HCT116 (cell line): ENCODE data around the gene GANC. TPM values are rescaled to one million over a fixed set of nuclear protein-coding genes. Genes with fewer than 3 reads are reported as not detected.
"Not testable (repeated sequence)": the region's sequence is repeated elsewhere in the genome, so short reads cannot be mapped to it uniquely, and the experiment has no call there.

Experiments used
- ATAC-seq: fragments of 200-7000 bp; cut with Tn5 transposase; 2 replicates; pipeline ENCODE4 v1.9.1; 2020; ENCODE audit warnings: mild to moderate bottlenecking, moderate library complexity
- BruUV-seq: library from RNA; stranded (reverse); fragments of 400-500 nt; replicated peaks from 2 replicates; lab custom pipeline; 2021; lab: Mats Ljungman, UMichigan
- CTCF ChIA-PET: fragments of 300-600 bp; sonication (Branson Sonifier 250); formaldehyde crosslinking; loops from one replicate; lab custom pipeline; 2021; ENCODE audit warnings: antibody characterized with exemption; lab: Charles Lee
- POLR2A ChIA-PET: fragments of 300-600, 350-600 bp; sonication (Branson Sonifier 250); formaldehyde crosslinking; loops from one replicate; lab custom pipeline; 2021; ENCODE audit warnings: antibody characterized with exemption; lab: Charles Lee
- RAD21 ChIA-PET, 2 experiments: fragments of 300-600 bp; sonication (Branson Sonifier 250); formaldehyde crosslinking; loops; one replicate each; lab custom pipeline; 2023; ENCODE audit warnings: low total read pairs in 2 of 2; ENCODE audit not compliant: uncharacterized antibody in 2 of 2, unreplicated experiment in 2 of 2, low non-redundant PET in 1 of 2; lab: Charles Lee
- DNase-seq: peaks from one replicate; pipeline ENCODE4 v3.0.0-alpha.2; 2010; ENCODE audit warnings: low read depth, low spot score
- H2AFZ ChIP-seq: fragments of 200-600 bp; shearing (Covaris generic), sonication (generic); 2 replicates; pipeline ENCODE4 v1.6.1; 2017; ENCODE audit warnings: low read depth, mixed run types, mixed read lengths, antibody characterized with exemption, low read length; ENCODE audit not compliant: poor library complexity, severe bottlenecking
- H3K27ac ChIP-seq: 2 replicates; pipeline ENCODE4 v1.5.1; 2012; ENCODE audit warnings: low read depth, low read length
- H3K27me3 ChIP-seq: fragments of 200-600 bp; sonication (generic); 2 replicates; pipeline ENCODE4 v1.6.1; 2016; ENCODE audit warnings: mixed run types, low read length, mixed read lengths; ENCODE audit not compliant: insufficient read depth
- H3K36me3 ChIP-seq, 2 experiments: fragments of 200-500 bp in 1 of 2; fragments of 200-600 bp in 1 of 2; sonication (Bioruptor generic) in 1 of 2; sonication (generic) in 1 of 2; 2 replicates each; pipeline versions ENCODE4 v1.5.1 to v1.6.1; 2014 to 2016; ENCODE audit warnings: low read length in 2 of 2, inconsistent platforms in 1 of 2, mixed read lengths in 1 of 2, mixed run types in 1 of 2; ENCODE audit not compliant: insufficient read depth in 2 of 2, control insufficient read depth in 1 of 2
- H3K4me1 ChIP-seq, 2 experiments: fragments of 200-600 bp in 1 of 2; sonication (generic) in 1 of 2; 2 replicates each; pipeline versions ENCODE4 v1.5.1 to v1.6.1; 2012 to 2017; ENCODE audit warnings: low read length in 2 of 2, inconsistent platforms in 1 of 2, mild to moderate bottlenecking in 1 of 2, mixed read lengths in 1 of 2, mixed run types in 1 of 2, moderate library complexity in 1 of 2; ENCODE audit not compliant: insufficient read depth in 2 of 2, control insufficient read depth in 1 of 2
- H3K4me2 ChIP-seq: fragments of 200-600 bp; sonication (generic); 2 replicates; pipeline ENCODE4 v1.6.1; 2017; ENCODE audit warnings: mixed run types, low read length, mixed read lengths
- H3K4me3 ChIP-seq, 2 experiments: fragments of 200-600 bp in 1 of 2; sonication (generic) in 1 of 2; replicated peaks in 1 of 2; 2 replicates each; pipeline ENCODE4 v1.5.1; 2011 to 2016; ENCODE audit warnings: low read length in 2 of 2, control low read depth in 1 of 2, low read depth in 1 of 2, mild to moderate bottlenecking in 1 of 2, mixed read lengths in 1 of 2, mixed run types in 1 of 2
- H3K79me2 ChIP-seq: fragments of 200-600 bp; sonication (generic); 2 replicates; pipeline ENCODE4 v1.6.1; 2017; ENCODE audit warnings: mild to moderate bottlenecking, mixed run types, low read length, moderate library complexity, mixed read lengths; ENCODE audit not compliant: insufficient read depth
- H3K9ac ChIP-seq: fragments of 200-600 bp; sonication (generic); 2 replicates; pipeline ENCODE4 v1.6.1; 2016; ENCODE audit warnings: low read length, mixed read lengths
- H3K9me2 ChIP-seq: fragments of 200-600 bp; sonication (generic), shearing (Covaris generic); 2 replicates; pipeline ENCODE4 v1.6.1; 2017; ENCODE audit warnings: mixed run types, mild to moderate bottlenecking, moderate library complexity; ENCODE audit not compliant: insufficient read depth
- H3K9me3 ChIP-seq, 2 experiments: fragments of 200-500 bp in 1 of 2; fragments of 200-600 bp in 1 of 2; sonication (Bioruptor generic) in 1 of 2; sonication (generic) in 1 of 2; 2 replicates each; pipeline ENCODE4 v1.6.1; 2014 to 2017; ENCODE audit warnings: low read length in 2 of 2, mixed read lengths in 2 of 2, inconsistent platforms in 1 of 2, low read depth in 1 of 2, mild to moderate bottlenecking in 1 of 2, mixed run types in 1 of 2, moderate library complexity in 1 of 2; ENCODE audit not compliant: control insufficient read depth in 1 of 2, insufficient read depth in 1 of 2
- H4K20me1 ChIP-seq: fragments of 200-600 bp; sonication (generic), shearing (Covaris generic); 2 replicates; pipeline ENCODE4 v1.6.1; 2017; ENCODE audit warnings: mixed run types, mild to moderate bottlenecking, moderate library complexity; ENCODE audit not compliant: insufficient read depth
- CBX3 ChIP-seq: IDR thresholded peaks from 2 replicates; pipeline ENCODE4 v1.6.1; 2012; ENCODE audit warnings: low read depth
- EGR1 ChIP-seq: IDR thresholded peaks from 2 replicates; pipeline ENCODE4 v1.6.1; 2012; ENCODE audit warnings: low read depth
- FOSL1 ChIP-seq: IDR thresholded peaks from 2 replicates; pipeline ENCODE4 v1.6.1; 2012; ENCODE audit warnings: low read depth
- POLR2AphosphoS5 ChIP-seq: IDR thresholded peaks from 2 replicates; pipeline ENCODE4 v1.6.1; 2011; ENCODE audit warnings: mild to moderate bottlenecking, low read depth, low read length, moderate library complexity
- RAD21 ChIP-seq: IDR thresholded peaks from 2 replicates; pipeline ENCODE4 v1.6.1; 2012; ENCODE audit warnings: low read depth, mild to moderate bottlenecking
- SP1 ChIP-seq: IDR thresholded peaks from 2 replicates; pipeline ENCODE4 v1.6.1; 2012; ENCODE audit warnings: low read depth
- YY1 ChIP-seq: IDR thresholded peaks from 2 replicates; pipeline ENCODE4 v1.6.1; 2011; ENCODE audit warnings: low read length, low read depth, moderate library complexity, mild to moderate bottlenecking; ENCODE audit not compliant: insufficient replicate concordance; ENCODE audit errors: extremely low read depth
- intact Hi-C: fragments of 100-400 bp; cut with micrococcal nuclease; formaldehyde crosslinking; loops from 2 replicates; pipeline ENCODE4 v1.10.0; 2022
- total RNA-seq: library from RNA; stranded (reverse); gene quantifications from one replicate; pipeline ENCODE4 v1.2.1, GENCODE V29; 2021; ENCODE audit not compliant: unreplicated experiment
- TF ChIP-seq, protein P1 (sequence below): IDR thresholded peaks from 2 replicates; pipeline ENCODE4 v1.6.1; 2012; ENCODE audit warnings: low read depth
- TF ChIP-seq, protein P2 (sequence below): IDR thresholded peaks from 2 replicates; pipeline ENCODE4 v1.6.1; 2011; ENCODE audit warnings: mild to moderate bottlenecking, low read length, moderate library complexity; ENCODE audit not compliant: insufficient replicate concordance; ENCODE audit errors: extremely low read depth
- TF ChIP-seq, protein P3 (sequence below): IDR thresholded peaks from 2 replicates; pipeline ENCODE4 v1.6.1; 2012

GANC gene
- total RNA-seq, 1 experiment from 2014 or later: 13.1 TPM

DNA sequence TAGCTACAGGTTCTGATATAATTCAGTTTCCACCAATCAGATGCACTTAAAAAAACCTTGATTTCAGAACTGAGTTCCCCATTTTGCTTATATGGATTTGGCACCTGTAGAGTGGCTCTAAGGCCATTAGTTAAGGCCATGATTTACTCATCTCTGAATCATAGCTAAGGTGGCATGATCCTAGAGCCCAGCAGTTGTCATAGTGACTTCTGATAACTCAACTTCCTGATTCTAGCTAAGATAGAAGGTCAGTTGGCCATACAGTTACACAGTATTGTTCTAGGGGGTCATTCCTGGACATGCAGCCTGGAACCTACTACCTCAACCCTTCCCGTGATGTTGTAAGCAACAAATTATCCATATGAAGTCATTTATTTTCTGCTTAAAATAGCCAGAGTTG lies 16.2 kb downstream of the GANC start:
- no peaks in the 10 kb centered on the region for H3K79me2 ChIP-seq
- intact Hi-C loops: no loop called here
- ATAC-seq (no peak), DNase-seq (no peak)
- ChIA-PET RAD21 (no interaction called here), CTCF (no interaction called here), POLR2A (no interaction called here)
- H3K9me2 ChIP-seq: no peaks in the 10 kb centered on the region
- BruUV-seq: no TSS peak
- TF ChIP-seq YY1 (no peak), FOSL1 (no peak), SP1 (no peak), CBX3 (no peak), RAD21 (no peak), POLR2AphosphoS5 (no peak), EGR1 (no peak)
- TF ChIP-seq, protein P1, sequence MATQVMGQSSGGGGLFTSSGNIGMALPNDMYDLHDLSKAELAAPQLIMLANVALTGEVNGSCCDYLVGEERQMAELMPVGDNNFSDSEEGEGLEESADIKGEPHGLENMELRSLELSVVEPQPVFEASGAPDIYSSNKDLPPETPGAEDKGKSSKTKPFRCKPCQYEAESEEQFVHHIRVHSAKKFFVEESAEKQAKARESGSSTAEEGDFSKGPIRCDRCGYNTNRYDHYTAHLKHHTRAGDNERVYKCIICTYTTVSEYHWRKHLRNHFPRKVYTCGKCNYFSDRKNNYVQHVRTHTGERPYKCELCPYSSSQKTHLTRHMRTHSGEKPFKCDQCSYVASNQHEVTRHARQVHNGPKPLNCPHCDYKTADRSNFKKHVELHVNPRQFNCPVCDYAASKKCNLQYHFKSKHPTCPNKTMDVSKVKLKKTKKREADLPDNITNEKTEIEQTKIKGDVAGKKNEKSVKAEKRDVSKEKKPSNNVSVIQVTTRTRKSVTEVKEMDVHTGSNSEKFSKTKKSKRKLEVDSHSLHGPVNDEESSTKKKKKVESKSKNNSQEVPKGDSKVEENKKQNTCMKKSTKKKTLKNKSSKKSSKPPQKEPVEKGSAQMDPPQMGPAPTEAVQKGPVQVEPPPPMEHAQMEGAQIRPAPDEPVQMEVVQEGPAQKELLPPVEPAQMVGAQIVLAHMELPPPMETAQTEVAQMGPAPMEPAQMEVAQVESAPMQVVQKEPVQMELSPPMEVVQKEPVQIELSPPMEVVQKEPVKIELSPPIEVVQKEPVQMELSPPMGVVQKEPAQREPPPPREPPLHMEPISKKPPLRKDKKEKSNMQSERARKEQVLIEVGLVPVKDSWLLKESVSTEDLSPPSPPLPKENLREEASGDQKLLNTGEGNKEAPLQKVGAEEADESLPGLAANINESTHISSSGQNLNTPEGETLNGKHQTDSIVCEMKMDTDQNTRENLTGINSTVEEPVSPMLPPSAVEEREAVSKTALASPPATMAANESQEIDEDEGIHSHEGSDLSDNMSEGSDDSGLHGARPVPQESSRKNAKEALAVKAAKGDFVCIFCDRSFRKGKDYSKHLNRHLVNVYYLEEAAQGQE: no peak
- TF ChIP-seq, protein P2, sequence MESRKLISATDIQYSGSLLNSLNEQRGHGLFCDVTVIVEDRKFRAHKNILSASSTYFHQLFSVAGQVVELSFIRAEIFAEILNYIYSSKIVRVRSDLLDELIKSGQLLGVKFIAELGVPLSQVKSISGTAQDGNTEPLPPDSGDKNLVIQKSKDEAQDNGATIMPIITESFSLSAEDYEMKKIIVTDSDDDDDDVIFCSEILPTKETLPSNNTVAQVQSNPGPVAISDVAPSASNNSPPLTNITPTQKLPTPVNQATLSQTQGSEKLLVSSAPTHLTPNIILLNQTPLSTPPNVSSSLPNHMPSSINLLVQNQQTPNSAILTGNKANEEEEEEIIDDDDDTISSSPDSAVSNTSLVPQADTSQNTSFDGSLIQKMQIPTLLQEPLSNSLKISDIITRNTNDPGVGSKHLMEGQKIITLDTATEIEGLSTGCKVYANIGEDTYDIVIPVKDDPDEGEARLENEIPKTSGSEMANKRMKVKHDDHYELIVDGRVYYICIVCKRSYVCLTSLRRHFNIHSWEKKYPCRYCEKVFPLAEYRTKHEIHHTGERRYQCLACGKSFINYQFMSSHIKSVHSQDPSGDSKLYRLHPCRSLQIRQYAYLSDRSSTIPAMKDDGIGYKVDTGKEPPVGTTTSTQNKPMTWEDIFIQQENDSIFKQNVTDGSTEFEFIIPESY: no peak
- TF ChIP-seq, protein P3, sequence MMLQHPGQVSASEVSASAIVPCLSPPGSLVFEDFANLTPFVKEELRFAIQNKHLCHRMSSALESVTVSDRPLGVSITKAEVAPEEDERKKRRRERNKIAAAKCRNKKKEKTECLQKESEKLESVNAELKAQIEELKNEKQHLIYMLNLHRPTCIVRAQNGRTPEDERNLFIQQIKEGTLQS: no peak
- H3K4me3 ChIP-seq: no peak overlapping the region
- no peak overlapping the region for H2AFZ ChIP-seq
- H4K20me1 ChIP-seq: no peaks in the 10 kb centered on the region
- no peak overlapping the region for H3K9ac ChIP-seq
- H3K4me1 ChIP-seq: 0 out of 4 replicates have a peak, but pooled peaks cover 0 to 3% of the 10 kb centered on the region in 2 experiments
- H3K36me3 ChIP-seq: no peaks in the 10 kb centered on the region; a peak in 1 of 4 replicates
- H3K9me3 ChIP-seq: no peaks in the 10 kb centered on the region
- H3K27ac ChIP-seq: no peak overlapping the region
- no peak overlapping the region for H3K4me2 ChIP-seq
- H3K27me3 ChIP-seq: no peaks in the 10 kb centered on the region

DNA sequence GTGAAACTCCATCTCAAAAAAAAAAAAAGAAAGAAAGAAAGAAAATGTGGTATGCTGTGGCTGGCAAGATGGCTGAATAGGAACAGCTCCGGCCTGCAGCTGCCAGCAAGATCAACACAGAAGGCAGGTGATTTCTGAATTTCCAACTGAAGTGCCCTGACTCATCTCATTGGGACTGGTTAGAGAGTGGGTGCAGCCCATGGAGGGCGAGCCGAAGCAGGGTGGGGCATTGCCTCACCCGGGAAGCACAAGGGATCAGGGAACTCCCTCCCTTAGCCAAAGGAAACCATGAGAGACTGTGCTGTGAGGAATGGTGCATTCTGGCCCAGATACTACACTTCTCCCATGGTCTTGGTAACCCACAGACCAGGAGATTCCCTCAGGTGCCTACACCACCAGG lies 28.0 kb downstream of the GANC start:
- H3K79me2 ChIP-seq, RAD21 ChIA-PET, BruUV-seq, H3K36me3 ChIP-seq, POLR2A ChIA-PET, H4K20me1 ChIP-seq, DNase-seq, H3K4me2 ChIP-seq, H2AFZ ChIP-seq, H3K9ac ChIP-seq, H3K4me1 ChIP-seq, H3K9me2 ChIP-seq, intact Hi-C loops, H3K27ac ChIP-seq, ATAC-seq, H3K9me3 ChIP-seq, H3K4me3 ChIP-seq, H3K27me3 ChIP-seq, CTCF ChIA-PET: not testable (repeated sequence)
